ENCODE measurements around the gene TBCCD1.
"Not testable (repeated sequence)": the region's sequence is repeated elsewhere in the genome, so short reads cannot be mapped to it uniquely, and the experiment has no call there.

- TF ChIP-seq CTCF (optimal IDR thresholded peaks at IDR 0.05 in 1 of 3, IDR thresholded peaks at IDR 0.05 in 1 of 3, conservative IDR thresholded peaks at IDR 0.05 in 1 of 3; ENCODE audit: extremely low read depth in 1 of 3, insufficient read depth in 2 of 3, low read length in 3 of 3); EZH2 (IDR thresholded peaks at IDR 0.05; ENCODE audit: low read length): not testable (repeated sequence)
Measured at GRCh38 chr3:186531694-186532093, 35.4 kb downstream of the TBCCD1 start.
